ENCODE results near the gene GFER. TPM values are rescaled to one million over a fixed set of nuclear protein-coding genes. Genes with fewer than 3 reads are reported as not detected.
"Not testable (repeated sequence)": the region's sequence is repeated elsewhere in the genome, so short reads cannot be mapped to it uniquely, and the experiment has no call there.

Gene GFER
- total RNA-seq, 1 experiment from 2014 or later: 51.7 TPM

DNA sequence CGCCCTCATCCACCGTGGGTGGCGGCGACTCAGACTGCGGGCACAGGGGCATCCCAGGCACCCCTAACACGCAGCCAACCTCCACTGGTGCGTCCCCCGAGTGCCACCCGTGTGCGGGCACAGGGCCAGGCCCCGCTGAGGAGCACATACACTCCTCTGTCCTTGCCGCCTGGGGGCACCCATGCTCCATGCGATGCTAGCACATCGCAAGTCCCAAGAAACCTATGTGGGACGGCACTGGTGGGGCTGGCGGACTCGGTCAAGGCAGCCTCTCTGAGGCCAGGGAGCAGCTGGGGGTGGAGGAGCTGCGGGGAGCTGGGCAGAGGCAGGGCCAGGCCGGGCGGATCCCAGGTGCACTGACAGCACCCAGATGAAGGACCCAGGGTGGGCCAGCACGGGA lies 21.7 kb downstream of the GFER start:
- no peak for DNase-seq (ENCODE audit: low spot score)

DNA sequence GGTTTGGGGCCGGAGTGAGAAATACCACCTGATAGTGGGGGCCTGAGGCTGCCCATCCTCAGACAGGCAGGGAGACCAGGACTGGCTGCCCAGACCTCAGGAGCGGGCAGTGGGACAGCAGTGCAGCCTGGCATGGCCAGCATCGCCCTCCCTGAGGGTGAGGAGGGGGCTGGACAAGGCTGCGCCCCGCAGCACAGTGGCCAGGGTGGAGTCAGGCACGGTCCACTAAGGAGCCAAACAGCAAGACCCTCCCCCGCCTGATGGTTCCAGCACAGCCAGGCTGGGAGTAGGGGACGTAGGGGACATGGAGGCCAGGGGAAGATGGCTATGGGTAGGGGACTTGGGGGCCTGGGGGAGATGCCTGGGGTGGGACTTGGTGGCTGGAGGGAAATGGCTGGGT lies 22.3 kb downstream of the GFER start:
- no peak for DNase-seq (ENCODE audit: low spot score)

DNA sequence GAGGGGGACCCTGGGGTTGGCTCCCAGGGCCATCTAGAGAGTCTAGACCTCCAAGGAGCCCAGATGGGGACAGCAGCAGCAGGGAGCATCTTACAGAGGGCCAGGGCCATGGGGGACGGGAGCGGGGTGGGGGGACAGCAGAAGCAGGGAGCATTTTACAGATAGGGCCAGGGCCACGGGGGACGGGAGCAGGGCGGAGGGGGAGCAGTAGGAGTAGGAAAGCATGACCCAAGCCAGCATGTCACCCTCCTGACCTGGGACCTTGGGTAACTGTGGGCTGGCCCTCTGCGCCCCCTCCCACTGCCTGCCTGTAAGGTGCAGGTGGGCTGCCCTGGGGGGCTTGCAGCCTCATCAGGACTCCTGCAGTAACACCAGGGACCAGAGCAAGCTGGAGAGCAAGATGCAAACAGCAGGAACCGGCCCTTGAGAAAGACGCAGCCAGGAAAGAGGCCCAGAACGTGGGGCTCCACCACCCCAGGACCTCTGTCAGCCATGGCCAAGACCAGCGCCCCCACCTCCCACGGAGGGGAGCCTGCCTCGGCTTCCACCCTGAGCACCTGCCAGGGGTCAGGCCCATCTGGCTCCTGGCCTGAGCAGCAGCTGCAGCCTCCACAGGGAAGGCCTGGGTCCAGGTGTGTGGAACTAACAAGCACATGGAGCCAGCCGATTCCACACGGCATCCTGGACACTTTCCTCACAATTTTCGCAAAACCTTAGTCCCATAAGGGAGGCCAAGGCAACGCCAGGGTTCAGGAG lies 23.3 kb downstream of the GFER start:
- DNase-seq (ENCODE audit: low spot score): no peak

DNA sequence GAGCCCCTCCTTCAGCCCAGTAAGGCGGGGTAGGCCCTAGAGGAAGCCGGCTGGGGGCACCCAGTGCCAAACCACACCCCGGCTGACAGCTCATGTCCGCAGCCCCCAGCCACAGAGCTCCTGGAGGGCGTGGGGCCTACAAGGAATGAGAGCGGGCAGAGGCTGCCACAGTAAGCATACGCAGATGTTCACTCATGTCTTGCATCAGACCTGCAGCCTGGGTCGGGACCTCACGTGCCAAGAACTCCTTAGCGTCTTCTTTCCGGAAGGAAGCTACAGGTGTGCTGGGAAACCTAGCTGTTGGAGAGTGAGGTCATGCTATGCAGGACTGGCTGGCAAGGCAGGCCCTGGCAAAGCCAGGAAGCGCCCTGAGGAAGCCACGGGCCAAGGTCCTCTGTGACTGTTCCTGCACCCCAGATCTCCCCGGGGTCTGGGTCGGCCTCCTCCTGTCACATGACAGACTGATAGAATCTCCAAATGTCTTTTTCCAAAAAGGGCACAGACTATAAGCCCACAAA lies 24.1 kb downstream of the GFER start:
- peak; percentile 58 for DNase-seq (ENCODE audit: low spot score)

DNA sequence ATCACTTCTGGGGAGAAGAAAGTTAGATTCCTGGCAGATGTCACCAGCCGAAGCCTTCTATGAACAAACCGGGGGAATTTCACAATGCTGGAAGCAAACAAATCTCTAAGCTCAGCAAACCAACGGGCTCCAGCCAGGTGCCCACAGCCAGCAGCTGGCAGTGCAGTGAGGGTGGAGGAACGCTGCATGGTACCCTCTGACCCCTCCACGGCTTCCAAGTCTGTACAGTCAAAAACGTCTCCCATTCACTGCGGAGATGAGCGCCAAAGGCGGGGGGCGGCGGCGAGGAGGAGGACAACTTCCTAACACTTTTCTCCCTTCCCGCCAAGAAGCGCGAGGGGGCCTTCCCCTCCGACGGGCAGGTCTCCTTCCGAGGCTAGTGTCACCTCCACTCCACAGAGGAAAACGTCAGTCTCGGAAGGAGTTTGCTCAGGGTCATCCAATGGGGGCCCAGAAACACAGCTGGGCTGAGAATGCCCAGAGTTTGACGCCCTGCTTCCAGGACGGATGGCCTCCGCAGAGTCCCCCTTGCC lies 24.7 kb downstream of the GFER start:
- DNase-seq (ENCODE audit: low spot score): peak; percentile 47

DNA sequence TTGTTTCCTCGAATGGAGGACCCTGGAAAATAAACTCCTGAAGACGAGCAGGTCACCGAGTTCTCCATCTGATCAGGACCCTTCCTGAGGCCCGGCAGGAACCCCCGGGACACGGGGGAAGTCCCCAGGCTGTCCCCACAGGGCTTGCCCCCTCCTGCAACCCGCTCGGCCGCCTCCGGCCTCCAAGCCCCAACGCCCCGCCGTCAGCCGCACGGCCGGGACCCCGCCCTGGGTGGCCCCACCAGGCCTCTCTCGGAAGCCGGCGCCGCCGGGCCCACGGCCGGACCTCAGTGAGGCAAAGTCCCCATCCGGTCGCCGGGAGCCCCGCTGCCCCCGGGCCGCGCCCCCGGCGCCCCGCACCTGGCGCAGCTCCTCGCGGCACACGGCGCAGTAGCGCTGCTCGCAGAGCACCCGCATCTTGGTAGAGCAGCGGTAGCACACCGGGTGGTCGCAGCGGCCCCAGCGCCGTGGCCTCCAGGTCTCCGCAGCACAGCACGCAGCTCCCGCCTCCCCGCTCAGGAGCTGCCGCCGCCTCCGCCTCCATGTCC lies 25.2 kb downstream of the GFER start:
- no peak for DNase-seq (ENCODE audit: low spot score)

DNA sequence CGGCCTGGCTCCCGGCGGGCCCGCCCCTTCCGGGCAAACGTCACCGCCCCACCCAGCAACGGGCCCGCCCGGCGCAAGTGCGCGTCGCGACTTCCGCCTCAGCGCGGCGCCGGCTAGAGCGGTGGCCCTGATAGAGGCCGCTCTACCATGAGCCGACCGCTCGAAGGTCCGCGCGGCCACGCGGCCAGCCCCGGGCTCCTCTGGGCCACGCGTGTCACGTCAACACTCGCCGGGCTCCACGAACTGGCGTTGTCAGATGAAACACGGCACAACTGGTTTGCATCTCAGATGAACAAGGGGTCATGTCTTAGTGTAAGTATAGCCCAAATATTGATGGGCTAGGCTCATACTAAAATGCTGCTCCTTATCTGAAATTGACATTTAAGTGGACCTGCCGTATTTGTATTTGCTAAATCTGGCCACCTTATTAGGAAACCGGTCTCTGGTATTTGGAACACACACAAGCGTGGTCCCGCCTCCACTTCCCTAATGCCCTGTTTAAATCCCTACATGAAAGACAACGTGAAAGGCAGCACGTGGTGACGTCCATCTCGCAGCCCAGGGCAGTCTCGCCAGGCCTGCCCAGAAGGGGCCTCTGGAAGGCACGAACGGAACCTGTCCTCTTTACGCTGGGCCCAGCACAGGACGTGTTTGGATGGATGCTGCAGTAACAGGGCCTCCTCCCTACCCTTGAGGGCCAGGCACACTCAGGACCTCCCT lies 26.0 kb downstream of the GFER start, which contains the start of gene ZNF598:
TSS of gene ZNF598 (minus strand) at position 31 of the 720 bp plus-strand sequence.
- peak; percentile 92 for DNase-seq (ENCODE audit: low spot score)

DNA sequence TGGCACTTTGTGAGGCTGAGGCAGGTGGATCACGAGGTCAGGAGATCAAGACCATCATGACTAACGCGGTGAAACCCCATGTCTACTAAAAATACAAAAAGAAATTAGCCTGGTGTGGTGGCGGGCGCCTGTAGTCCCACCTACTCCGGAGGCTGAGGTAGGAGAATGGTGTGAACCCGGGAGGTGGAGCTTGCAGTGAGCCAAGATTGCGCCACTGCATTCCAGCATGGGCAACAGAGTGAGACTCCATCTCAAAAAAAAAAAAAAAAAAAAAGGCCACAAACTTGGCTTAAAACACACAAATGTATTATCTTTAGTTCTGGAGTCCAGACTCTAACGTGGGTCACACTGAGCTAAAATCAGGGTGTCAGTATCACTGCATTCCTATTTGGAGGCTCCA lies 27.7 kb downstream of the GFER start:
- not testable (repeated sequence) for DNase-seq (ENCODE audit: low spot score)

DNA sequence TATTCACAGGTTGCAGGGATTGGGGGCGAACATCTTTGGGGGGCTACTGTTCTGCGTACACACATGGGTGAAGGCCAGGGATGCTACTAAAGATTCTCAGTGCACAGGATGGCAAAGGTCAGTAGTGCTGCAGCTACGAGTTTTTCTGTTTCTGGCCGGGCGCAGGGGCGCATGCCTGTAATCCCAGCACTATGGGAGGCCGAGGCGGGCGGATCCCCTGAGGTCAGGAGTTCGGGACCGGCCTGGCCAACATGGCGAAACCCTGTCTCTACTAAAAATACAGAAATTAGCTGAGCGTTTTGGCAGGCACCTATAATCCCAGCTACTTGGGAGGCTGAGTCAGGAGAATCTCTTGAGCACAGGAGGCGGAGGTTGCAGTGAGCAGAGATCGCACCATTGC lies 29.5 kb downstream of the GFER start:
- DNase-seq (ENCODE audit: low spot score): no peak

DNA sequence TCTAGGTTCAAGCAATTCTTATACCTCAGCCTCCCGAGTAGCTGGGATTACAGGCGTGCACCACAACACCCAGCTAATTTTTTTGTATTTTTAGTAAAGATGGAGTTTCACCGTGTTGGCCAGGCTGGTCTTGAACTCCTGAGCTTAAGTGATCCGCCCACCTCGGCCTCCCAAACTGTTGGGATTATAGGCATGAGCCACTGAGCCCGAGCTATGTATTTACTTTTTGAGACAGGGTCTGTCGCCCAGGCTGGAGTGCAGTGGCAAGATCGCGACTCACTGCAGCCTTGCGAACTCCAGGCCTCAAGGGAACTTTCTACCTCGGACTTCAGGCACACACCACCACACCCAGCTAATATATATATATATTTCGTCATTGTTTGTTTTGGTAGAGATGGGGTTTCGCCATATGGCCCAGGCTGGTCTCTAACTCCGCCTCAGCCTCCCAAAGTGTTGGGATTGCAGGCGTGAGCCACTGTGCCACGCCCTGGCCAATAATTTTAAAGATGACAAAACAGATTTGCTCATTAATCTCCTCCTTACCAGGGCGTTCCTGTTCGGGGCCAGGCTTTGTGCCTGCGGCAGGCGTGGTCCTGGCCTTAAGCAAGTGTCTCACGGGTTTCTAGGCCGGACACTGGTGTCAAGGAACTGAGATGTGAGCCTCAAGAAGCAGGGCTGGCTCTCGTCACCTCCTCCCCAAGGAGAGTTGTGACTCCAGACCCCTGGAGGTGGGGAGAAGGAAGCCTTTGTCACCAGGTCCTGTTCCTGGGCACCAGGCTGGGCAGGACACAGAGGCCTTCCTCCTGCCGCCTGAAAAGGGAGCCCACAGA lies 31.3 kb downstream of the GFER start:
- DNase-seq (ENCODE audit: low spot score): peak; percentile 70

DNA sequence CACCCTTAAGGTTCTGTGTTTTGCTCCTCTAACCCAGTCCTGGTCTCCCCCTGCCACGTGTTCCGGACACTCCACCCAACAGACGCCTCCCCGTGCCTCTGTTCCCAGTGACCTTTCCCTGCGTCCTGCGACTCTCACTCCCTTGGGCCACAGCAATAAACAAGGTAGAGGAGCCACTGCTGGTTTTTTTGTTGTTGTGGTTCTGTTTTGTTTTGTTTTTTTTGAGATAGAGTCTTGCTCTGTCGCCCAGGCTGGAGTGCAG lies 31.9 kb downstream of the GFER start:
- DNase-seq (ENCODE audit: low spot score): no peak

DNA sequence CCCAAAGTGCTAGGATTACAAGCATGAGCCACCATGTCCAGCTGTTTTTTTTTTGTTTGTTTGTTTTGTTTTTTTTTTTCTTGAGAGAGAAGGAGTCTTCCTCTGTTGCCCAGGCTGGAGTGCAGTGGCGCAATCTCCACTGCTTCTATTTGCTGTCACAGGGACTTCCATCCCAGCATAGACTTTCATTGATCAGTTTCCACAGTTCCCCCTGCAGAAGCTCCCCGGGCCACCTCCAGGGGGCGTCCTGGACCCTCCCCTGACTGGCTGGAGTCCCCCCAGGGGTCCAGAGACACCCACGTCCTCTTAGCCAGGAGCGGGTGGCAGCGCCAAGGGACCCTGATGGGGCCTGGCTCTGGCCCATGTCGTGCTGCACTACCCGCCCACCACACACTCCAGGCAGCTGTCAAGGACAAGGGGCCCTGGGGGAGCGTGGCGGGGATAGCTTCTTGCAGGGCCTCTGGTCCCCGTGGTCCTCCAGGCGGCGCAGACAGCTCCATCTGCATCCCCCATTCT lies 32.5 kb downstream of the GFER start:
- DNase-seq (ENCODE audit: low spot score): no peak

DNA sequence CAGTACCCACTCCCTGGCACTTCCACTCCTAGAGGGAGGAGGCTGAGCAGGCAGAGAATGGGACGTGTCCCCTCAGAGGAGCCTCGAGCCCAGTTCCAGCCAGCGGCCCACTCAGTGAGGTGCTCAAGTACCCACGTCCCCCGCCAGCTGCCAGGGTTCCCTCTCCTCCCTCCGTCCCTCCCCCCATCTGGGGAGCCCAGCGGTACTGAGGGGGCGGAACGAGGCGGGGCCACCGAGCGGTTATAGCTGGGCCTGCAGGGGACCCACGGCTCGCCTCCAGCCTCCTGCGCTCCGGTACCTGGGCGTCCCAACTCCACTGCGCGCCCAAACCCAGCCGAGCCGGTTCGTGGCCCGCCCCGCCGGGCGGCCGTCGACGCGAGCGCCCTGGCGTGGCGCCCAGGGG lies 35.5 kb downstream of the GFER start, which contains the start of gene NPW:
TSS of gene NPW (plus strand) at position 268 of the 403 bp plus-strand sequence.
- no peak for DNase-seq (ENCODE audit: low spot score)

DNA sequence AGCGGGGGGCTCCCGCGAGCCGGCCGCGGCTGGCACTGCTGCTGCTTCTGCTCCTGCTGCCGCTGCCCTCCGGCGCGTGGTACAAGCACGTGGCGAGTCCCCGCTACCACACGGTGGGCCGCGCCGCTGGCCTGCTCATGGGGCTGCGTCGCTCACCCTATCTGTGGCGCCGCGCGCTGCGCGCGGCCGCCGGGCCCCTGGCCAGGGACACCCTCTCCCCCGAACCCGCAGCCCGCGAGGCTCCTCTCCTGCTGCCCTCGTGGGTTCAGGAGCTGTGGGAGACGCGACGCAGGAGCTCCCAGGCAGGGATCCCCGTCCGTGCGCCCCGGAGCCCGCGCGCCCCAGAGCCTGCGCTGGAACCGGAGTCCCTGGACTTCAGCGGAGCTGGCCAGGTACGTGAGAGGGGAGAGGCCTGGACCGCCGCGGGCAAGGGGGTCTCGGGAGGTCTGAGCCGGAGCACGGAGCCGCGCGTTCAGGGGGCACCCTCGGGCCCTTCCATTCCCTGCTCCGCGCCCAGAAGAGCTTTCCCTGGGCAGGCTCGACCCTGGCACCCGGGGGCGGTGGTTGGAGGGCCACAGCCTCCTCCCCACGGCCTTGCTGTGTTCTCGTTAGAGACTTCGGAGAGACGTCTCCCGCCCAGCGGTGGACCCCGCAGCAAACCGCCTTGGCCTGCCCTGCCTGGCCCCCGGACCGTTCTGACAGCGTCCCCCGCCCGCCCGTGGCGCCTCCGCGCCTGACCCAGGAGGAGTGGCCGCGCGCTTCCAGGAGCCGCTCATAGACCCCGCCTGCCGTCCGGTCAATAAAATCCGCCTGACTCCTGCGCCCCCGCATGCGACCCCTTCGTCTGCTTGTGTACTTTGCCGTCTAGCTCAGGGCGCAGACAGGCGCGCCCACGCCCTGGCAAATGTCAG lies 36.2 kb downstream of the GFER start:
- no peak for DNase-seq (ENCODE audit: low spot score)

DNA sequence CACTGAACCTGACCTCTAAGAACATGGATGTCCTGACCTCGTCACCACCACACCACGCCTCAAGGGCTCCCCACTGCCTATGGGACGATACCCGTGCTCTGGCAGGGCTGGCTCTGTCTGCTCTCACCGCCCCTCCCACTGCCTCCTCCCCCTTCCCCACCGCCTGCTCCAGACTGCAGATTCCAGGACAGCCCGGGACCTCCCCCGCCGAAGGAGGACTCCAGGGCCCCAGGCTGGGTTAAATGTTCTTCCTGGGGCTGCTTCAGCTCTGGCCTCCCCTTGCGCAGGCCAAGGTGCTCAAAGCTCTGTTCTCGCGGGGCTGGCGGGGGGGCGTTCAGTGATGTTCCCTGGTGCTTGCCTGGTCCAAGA lies 38.7 kb downstream of the GFER start:
- DNase-seq (ENCODE audit: low spot score): no peak

DNA sequence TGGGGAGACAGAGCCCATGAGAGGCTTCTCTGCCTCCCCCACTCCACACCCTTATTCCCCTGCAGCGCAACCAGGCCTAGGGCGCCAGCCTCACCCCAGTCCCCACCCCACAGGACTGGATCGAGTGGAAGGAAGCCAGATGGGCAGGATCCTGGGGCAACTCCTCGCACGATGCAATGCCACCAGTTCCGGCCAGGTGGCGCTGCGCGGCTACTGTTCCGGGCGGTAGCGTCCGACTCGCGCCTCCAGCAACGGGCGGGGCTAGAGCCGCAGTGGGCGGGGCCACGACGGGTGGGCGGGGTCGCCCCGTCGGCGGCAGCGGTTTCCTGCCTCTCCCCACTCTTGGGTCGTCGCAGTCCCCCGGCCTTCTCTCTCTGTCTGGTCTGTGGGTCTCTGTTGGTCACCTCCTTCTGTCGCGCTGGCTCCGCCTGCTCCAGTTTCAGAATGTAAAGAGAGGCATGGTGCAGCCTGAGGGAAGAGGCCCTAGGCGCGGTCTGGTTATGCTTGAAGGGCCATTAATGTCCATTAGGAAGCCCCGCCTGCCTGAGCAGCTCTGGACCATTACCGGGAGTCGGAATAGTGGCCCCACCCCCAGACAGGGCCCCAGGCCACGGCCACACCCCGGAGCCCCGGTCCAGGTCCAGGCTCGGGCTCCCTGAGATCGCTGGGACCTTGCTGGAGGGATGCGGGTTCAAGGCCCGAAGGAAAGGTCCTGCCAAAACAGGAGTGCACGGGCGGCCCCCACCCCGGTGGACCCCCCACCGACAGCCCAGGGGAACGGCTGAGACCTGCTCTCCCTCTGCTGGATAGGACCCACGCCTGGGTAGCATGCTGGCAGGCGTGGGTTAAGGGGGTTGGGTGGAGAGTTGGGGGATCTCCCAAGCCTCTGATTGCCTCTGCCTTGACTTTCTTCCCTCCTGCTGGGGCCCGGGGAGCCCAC lies 39.4 kb downstream of the GFER start:
- peak; percentile 98 for DNase-seq (ENCODE audit: low spot score)

DNA sequence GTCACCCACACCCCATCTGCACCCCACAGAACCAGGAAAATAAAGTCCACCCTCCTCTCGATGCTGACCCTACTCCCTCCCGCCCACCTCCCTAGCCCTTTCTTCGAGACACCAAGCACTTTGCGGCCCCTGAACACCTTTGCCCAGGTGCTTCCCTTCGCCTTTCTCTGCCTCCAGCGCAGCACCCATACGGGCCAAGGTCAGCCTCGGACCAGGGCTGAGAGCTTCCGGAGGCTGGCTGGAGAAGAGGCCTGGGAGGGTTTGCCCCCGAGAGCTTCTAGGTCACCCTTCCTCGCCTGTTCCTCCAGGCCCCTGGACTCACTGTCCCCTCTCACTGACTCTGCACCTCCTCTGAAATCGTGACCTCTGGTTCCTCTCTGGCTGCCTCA lies 40.0 kb downstream of the GFER start:
- DNase-seq (ENCODE audit: low spot score): no peak

DNA sequence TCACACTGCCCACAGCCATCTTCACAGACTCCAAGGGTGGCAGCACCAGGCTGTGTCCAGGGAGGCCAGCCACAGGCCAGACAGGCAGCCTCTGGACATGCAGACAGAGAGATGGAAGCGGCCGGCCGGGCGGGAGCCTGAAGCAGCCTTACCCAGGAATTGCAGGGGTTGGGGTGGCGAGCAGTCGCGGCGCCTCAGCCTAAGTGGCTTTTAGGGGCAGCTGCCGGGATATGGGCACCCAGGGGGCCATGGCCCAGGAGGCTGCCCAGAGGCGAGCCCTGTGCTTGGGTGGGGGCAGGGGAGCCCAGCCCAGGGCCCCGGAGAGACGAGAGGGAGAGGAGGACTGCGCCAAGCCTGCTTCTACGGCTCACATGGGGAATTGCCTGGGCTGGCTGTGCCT lies 41.3 kb downstream of the GFER start:
- DNase-seq (ENCODE audit: low spot score): no peak

DNA sequence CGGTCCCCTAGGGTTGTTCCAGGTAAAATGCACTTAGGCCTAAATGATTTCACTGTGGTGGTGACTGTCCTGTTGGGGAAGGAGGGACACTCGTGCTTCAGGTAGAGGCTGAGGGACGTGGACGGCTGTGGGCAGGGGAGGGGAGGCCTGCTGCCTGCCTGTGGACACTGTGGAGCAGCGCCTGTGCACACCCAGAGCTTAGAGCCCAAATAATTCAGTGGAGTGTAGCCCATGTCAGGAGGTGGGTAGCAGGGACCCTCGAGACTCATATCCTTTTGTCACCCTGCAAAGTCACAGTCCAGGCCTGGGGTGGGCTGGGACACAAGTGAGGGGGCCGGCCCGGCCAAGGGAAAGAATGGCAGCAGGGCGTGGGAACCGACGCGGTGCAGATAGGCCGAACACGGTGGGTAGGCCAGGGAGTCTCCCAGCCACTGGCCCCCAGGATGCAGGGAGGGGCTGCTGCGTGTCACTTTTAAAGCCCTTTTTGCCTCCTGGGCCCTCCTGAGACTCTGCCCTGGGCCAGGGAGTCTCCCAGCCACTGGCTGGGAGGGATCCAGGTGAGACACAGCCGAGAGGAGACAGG lies 42.0 kb downstream of the GFER start:
- DNase-seq (ENCODE audit: low spot score): no peak

Data from HT-29 (cell line).